Spleen (tissue), 7 donors: ENCODE results near the gene ZCCHC7.

Source experiments
- CTCF ChIP-seq, 11 experiments: fragments of 200-600 bp in 7 of 11; fragments of 450-650 bp in 4 of 11; sonication (generic) in 4 of 11; IDR thresholded peaks in 8 of 11; conservative IDR thresholded peaks in 3 of 11; 1 replicate in 7 of 11; 2 replicates in 4 of 11; pipeline versions ENCODE4 v1.4.0 to v1.8.0; 2016 to 2021; ENCODE audit warnings: antibody characterized with exemption in 11 of 11, inconsistent platforms in 4 of 11, mild to moderate bottlenecking in 1 of 11
- POLR2A ChIP-seq, 3 donors: fragments of 450-650 bp; IDR thresholded peaks; one replicate each; pipeline ENCODE4 v1.5.1; 2017; ENCODE audit warnings: antibody characterized with exemption in 3 of 3, mild to moderate bottlenecking in 1 of 3
- donor health status: DM: no; HTN: no; CAD: no; lungs with moderate emphysema.
- donor health status: DM: no; HTN: no; CAD: no.
- donor health status: DM: no; HTN: no; CAD: no.

- no peak for TF ChIP-seq CTCF (IDR thresholded peaks at IDR 0.05 in 8 of 11, conservative IDR thresholded peaks at IDR 0.05 in 3 of 11)
- no peak for TF ChIP-seq POLR2A (IDR thresholded peaks at IDR 0.05)
Observed at GRCh38 chr9:37239224-37239859, 119.0 kb downstream of the ZCCHC7 start.
